Measurements from ENCODE around the gene PXK. TPM values are rescaled to one million over a fixed set of nuclear protein-coding genes. Genes with fewer than 3 reads are reported as not detected.

Gene PXK
- total and polyA plus RNA-seq, 10 of the 15 experiments (the other 5 are each of a cell fraction or from before 2014, with no cell fraction given) = 8.4 to 38.0 (median 27.6) TPM

- TF ChIP-seq NR2C1 (IDR thresholded peaks at IDR 0.05) (no peak), DPF2 (IDR thresholded peaks at IDR 0.05) (no peak), PAX5 (IDR thresholded peaks at IDR 0.05; ENCODE audit: borderline replicate concordance, low read depth, low read length) (no peak), TCF3 (IDR thresholded peaks at IDR 0.05; ENCODE audit: borderline replicate concordance, insufficient read depth, low read depth, low read length) (no peak), ATF7 (IDR thresholded peaks at IDR 0.05; ENCODE audit: low read depth) (no peak), CEBPB (IDR thresholded peaks at IDR 0.05; ENCODE audit: borderline replicate concordance in 1 of 2, low read depth in 2 of 2, low read length in 2 of 2) (no peak), HCFC1 (IDR thresholded peaks at IDR 0.05; ENCODE audit: low read length) (no peak), ZNF207 (IDR thresholded peaks at IDR 0.05; ENCODE audit: borderline replicate concordance) (no peak), SUZ12 (IDR thresholded peaks at IDR 0.05; ENCODE audit: unreplicated experiment) (no peak), SMAD5 (IDR thresholded peaks at IDR 0.05; ENCODE audit: low read depth) (no peak), STAT1 (conservative IDR thresholded peaks at IDR 0.05) (no peak), POLR2AphosphoS5 (IDR thresholded peaks at IDR 0.05; ENCODE audit: low read length) (no peak), RAD21 (IDR thresholded peaks at IDR 0.05; ENCODE audit: insufficient read depth, low read depth, low read length) (no peak), RUNX3 (IDR thresholded peaks at IDR 0.05; ENCODE audit: low read length) (no peak)
- TF ChIP-seq, protein P1, sequence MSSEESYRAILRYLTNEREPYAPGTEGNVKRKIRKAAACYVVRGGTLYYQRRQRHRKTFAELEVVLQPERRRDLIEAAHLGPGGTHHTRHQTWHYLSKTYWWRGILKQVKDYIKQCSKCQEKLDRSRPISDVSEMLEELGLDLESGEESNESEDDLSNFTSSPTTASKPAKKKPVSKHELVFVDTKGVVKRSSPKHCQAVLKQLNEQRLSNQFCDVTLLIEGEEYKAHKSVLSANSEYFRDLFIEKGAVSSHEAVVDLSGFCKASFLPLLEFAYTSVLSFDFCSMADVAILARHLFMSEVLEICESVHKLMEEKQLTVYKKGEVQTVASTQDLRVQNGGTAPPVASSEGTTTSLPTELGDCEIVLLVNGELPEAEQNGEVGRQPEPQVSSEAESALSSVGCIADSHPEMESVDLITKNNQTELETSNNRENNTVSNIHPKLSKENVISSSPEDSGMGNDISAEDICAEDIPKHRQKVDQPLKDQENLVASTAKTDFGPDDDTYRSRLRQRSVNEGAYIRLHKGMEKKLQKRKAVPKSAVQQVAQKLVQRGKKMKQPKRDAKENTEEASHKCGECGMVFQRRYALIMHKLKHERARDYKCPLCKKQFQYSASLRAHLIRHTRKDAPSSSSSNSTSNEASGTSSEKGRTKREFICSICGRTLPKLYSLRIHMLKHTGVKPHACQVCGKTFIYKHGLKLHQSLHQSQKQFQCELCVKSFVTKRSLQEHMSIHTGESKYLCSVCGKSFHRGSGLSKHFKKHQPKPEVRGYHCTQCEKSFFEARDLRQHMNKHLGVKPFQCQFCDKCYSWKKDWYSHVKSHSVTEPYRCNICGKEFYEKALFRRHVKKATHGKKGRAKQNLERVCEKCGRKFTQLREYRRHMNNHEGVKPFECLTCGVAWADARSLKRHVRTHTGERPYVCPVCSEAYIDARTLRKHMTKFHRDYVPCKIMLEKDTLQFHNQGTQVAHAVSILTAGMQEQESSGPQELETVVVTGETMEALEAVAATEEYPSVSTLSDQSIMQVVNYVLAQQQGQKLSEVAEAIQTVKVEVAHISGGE (CRISPR knock-in tag; IDR thresholded peaks at IDR 0.05) = no peak
- TF ChIP-seq, protein P2, sequence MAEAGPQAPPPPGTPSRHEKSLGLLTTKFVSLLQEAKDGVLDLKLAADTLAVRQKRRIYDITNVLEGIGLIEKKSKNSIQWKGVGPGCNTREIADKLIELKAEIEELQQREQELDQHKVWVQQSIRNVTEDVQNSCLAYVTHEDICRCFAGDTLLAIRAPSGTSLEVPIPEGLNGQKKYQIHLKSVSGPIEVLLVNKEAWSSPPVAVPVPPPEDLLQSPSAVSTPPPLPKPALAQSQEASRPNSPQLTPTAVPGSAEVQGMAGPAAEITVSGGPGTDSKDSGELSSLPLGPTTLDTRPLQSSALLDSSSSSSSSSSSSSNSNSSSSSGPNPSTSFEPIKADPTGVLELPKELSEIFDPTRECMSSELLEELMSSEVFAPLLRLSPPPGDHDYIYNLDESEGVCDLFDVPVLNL (IDR thresholded peaks at IDR 0.05; ENCODE audit: low read depth, low read length) = no peak
Observed at GRCh38 chr3:58345457-58345856, 12.8 kb downstream of the PXK start (continued).
